GM21717 (cell line): ENCODE data around the gene CXCR2.
A peak's percentile ranks its signal among the peaks of the same experiment; 100 is the strongest.
"Not testable (repeated sequence)": the region's sequence is repeated elsewhere in the genome, so short reads cannot be mapped to it uniquely, and the experiment has no call there.

Source experiments
- ATAC-seq: cut with Tn5 transposase; IDR thresholded peaks from one replicate; pipeline ENCODE4 v1.9.1; 2021; ENCODE audit warnings: mild to moderate bottlenecking, moderate library complexity; ENCODE audit not compliant: unreplicated experiment

The CXCR2 gene

DNA sequence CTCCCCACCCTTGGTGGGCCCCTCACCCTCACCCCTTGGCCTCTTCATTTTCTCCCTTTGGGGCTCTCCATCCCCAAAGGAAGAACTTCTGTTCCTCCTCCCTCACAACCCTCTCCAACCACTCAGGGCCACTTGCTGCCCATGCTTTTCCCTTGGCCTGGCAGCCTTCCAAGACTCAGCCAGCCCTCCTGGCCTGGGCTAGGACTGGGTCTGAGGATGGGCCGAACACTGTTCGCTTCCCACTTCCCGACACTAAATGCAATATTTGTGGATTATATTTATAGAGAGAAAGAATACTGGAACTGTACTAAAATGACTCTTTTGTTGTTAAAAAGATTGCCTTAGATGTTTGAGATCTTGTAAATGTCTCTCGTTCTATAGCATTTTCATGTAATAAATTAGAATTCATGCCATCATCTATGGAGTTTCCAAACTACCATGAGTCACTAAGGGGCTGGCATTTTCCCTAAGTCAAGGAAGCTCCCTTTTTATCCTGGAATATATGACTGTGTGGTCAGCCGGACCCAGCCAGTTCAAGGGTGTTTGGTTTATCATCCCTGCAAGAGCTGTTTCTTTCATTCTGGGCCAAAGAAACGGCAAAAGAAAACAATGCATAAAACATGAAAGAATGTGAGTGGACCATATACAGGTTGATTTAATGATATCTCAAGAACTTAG lies 3.8 kb downstream of the CXCR2 start:
- ATAC-seq = no peak

DNA sequence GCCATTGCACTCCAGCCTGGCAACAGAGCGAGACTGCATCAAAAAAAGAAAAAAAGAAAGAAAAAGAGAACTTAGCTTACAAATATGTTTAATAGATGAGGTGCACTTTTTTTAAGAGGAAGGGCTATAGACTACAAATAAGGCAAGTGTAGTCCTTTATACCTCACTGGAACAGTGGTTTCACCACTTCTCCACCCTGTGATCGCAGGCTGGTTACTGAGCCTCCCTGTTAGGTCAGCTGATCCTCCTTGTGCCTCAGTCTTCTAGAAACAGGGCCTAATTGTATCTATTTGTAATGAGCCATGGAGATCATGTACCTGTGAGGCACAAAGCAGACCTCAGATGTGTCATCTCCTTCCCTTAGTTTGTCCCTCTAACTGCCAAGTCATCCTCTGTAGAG lies 4.5 kb downstream of the CXCR2 start:
- no peak for ATAC-seq

DNA sequence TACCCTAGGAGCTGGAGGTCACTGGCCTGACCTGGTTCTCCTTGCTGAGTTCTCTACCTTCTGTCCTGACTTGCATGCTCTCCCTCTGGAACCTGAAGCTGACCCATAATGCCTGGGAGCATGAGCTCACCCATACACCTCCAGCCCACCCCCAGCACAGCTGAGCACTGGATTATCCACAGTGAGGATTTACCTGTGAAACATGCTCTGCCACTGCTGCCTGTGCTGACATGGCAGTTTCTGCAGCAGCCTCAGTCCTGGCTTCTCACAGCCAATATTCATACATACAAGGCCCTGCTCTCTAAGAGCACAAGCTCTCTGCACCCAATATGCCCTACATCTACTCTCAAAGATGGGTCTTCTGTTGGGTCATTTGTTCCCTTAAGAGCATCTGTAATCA lies 5.0 kb downstream of the CXCR2 start:
- ATAC-seq = no peak

DNA sequence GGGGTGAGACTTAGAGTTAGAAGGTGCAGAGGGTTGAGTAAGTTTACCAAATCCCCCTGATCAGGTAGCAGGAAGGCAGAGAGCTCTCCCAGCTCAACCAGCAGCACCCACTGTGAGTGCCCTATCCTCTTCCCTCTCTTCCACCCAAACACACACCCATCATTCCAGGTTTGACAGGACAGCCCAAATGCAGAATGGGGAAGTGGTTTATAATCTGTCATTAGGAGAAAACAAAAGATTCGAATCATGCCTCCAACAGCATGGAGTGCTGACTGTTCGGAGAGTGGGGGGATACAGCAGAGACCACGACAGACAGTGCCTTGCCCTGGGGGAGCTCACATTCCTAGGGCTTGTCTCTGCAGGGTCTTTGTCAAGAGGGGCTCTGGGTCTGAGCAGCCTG lies 11.7 kb downstream of the CXCR2 start:
- ATAC-seq = no peak

DNA sequence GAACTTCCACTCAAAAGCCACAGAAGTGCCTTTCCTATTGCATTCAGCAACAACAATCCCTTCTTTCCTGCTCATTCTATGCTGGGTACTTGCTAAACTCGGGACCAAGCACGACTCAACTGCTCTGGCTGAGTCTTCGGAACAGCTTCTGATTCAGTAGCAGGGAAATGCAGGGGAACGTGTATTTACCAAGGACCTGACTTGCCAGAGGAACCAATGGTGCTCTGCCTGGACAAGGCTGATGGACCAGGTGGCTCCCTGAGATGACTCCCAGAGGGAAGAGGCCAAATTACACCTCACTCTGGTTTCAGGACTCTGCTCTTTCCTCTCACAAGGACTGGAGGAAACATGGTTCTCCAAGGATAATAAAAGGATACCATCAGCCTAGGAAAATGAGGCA lies 12.2 kb downstream of the CXCR2 start:
- ATAC-seq = no peak

DNA sequence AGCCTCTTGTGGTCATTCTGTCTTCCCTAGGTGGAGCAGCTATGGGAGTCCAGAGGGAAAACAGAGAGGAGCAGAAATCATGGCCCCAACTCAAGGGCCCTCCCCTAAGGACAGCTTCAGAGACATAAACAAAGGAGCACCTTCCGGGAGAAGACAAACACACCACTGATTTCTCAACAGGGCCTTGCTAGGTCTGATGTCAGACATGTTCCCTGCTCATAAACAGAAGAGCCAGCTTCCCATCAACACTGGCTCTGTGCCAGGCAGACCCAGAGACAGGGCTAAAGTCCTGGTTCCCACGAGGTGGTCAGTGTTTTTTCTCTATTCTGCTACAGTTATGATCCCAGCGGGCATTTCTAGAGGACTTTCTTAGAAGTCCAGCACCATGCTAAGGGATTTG lies 19.3 kb downstream of the CXCR2 start:
- no peak for ATAC-seq

DNA sequence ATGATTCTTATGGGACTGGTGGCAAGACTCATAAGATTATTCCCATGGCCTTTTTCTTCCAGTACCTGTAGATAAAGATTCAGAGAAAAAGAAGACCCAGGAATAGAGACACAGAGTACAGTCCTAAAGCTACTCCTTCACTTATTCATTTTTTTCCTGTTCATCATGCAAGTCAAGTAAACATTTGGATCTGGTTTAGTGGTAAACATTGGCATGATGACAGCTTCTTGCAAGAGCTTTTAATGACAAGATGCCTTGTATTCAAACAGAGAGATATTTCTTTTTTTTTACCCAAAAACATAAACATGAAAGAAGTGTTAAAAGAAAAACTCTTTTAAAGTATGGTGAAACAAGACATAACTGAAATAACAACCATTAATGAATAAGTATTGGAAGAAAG lies 20.2 kb downstream of the CXCR2 start:
- ATAC-seq = no peak

DNA sequence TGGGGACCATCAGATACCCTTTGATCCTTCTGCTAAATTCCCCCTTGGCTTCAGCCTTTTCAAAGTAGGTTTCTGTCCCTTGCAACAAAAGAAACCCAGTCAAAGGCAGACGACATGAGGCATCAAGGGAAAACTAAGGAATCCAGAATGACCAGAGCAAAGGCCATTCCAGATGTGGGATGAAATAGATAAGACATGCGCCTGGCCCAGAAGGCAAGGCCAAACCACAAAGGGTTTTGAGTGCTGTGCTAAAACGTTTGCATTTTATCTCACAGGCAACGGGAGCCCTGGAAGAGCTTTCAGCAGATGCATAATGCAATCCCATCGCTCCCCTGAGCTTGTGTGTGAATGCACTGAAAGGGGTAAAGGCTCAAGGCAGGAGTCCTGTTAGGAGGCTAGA lies 23.3 kb downstream of the CXCR2 start:
- ATAC-seq = no peak

DNA sequence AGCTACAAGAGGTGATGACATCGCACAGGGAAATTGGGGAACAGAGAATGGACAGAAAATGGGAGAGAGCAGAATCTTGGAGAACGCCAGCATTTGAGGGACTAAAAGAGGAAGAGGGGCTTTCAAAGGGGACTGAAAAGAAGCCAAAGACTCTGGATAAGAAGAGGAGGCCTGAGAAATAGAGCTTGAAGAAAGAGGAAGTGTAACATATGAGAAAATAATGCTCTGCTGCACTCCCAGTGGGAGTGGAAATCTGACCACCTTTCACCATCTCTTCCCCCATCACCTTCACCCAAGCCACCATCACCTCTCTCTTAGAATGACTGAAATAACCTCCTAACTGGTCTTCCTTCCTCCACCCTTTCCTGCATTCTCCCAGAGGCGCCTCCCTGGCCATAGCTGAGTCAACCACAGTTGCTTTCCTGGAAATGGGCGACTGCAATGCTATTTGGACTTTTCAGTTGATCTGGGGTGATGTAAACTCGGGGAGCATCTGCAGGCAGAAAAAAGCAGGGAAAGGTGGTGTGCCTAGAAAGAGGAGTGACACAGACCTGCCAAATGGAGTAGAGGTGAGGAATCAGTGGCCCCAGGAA lies 24.1 kb downstream of the CXCR2 start:
- no peak for ATAC-seq

DNA sequence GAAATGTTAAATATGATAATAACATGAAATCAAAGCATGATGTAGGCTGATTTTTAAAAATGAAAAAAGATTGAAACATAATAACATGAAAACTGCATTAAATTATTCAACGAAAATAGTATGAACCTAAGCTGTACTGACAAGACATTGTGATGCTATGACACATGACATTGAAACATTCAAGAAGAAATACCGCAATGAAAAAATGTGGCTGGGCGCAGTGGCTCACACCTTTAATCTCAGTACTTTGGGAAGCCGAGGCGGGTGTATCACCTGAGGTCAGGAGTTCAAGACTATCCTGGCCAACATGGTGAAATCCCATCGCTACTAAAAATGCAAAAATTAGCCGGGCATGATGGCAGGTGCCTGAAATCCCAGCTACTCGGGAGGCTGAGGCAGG lies 26.3 kb downstream of the CXCR2 start:
- no peak for ATAC-seq

DNA sequence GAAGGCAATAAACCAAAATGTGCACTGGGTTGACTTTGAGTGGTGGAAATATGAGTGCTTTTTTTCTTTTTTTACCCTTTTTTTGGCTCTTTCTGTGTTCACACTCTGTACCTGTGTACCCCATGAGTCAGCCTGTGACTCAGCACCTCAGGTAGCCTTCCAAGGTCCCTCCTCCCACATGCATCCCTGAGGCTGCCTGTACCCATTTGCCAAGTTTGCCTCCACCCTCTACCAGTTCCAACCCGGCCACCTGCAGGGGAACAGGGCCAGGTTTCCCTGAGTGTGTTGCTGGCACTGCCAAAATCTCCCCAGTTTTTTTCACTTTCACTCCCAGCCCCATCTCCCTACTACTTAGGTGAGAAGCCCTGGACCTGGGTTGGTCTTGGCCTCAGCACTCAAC lies 26.9 kb downstream of the CXCR2 start:
- no peak for ATAC-seq

DNA sequence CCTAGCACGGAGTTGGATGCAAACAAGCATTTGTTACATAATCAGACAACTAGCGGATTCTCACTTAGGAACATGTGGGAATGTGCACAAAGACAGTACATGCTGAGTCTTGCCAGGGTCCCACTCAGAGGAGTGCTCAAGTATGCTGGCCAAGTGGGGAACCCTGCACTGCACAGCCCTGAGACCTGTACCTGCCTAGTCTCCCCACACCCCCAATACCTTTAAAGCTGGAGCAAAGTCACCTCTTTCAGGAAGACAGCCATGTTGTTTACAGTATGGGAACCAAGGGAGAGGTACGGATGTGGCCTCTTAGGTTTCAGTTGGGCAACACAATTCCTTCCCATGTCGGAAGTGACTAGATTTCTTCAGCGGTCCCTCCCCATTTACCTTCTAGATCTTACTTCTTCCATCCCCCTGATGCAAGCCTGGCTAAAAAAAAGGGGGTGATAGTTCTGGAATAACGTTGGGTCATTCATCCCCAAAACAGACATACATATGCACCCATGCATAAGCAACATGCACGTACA lies 30.2 kb downstream of the CXCR2 start:
- ATAC-seq = no peak

DNA sequence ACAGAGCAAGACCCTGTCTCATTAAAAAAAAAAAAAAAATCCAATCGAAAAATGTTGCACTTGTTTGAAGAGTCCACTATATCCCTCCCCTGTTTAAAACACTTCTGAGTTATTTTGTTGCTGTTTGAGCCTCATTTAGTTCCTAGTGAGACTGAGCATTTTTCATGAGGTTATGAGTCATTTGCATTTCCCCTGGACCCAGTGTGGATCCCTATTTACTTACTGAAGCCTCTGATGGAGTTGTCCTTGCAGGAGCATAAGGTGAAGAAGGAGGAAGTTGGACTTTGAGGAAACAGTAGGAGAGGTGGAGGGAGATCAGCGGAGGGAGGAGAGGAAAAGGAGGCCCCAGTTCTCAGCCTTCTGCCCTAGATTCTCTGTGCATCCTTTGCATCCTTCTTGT lies 35.8 kb downstream of the CXCR2 start:
- ATAC-seq = no peak

DNA sequence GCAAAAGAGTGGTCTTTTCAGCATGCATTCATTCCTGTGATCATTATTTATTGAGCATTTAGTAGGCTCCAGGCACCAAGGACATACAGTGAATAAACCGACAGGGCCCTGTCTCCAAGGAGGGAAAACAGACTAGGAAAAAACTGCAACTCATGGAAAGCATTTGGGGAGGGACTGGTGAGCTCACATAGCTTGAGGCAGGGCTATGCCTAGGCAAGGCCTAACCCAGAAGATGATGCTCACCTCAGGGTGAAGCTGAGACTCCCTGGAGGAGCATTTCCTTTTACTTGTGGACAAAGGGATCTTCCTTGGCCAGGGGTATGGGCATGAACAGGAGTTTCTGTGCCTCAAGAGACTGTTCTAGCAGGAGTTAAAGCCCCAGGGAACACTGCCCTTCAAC lies 37.0 kb downstream of the CXCR2 start:
- no peak for ATAC-seq

DNA sequence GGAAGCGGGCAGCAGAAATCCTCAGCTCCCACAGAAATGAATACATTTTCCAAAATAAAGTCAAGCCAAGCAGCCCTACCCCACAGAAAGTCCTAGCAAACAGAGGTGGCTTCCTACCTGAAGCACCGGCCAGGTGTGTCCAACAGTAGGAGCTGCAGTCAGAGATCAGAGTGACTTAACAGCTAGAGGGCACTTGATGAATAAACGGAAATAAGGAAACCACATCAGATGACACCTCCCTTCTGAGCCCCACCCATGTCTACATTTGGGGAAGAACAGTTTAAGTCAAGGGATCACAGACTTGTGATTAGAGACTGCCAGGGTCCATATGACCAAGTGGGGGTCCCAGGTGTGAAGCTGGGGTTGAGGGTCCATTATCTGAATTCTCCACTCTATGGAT lies 41.0 kb downstream of the CXCR2 start, which contains the start of gene CXCR1:
Gene CXCR1, minus strand, starts transcription at position 172 of the 400 bp plus-strand sequence. CDS start 1,751 bp downstream, outside the sequence.
- no peak for ATAC-seq

DNA sequence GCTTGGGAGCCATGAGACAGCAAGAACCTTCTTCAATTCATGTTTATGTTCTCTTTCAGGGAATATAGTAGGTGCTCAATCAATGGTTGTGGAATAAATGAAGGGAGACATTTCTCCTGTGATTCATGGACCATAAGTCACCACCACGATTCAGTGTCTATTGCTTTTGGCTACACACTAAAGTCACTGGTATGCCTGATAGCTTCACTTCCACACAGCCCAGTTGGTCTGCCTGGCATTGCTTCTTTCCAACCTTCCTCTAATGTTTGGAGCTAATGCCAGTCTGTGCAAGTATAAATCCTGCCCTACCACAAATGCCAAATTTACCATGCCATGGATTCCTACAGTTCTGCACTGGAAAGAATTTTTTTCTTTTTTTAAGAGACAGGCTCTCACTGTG lies 42.2 kb downstream of the CXCR2 start:
- no peak for ATAC-seq

DNA sequence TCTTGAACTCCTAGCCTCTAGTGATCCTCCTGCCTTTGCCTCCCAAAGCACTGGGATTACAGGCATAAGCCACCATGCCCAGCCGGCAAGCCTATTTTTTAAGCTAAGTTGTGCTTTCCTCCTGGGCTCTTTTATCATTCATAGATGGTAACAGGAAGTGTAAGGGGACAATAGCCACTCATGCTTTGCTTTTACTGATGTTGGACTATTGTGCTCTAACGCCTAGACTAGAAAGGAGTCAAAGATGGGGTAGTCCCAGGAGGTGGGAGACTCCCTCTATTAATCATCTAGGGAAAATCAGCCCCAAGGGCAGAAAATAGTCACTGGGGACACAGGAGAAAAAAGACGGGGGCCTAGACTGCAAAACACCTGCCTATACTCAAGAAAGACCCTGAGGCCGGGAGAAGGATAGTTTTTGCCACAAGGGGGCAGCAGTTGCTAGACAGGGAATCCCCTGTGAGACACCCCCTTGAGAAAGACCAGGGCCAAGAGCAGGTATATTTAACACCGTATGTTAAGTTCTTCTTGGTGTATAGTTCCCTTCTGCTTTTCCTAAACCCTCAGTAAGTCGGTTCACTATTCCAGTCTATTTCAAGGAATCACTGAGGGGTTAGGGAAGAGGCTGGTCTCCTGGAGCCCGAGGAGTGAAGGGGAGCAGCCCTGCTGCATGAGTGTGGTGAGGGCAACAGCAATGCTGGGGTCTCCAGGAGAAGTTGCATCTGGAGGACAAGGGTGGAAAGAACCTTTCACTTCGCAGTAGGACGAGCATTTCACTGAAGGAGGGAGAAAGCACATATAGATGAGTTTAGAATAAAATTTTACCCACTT lies 43.0 kb downstream of the CXCR2 start:
- ATAC-seq = peak; percentile 63

DNA sequence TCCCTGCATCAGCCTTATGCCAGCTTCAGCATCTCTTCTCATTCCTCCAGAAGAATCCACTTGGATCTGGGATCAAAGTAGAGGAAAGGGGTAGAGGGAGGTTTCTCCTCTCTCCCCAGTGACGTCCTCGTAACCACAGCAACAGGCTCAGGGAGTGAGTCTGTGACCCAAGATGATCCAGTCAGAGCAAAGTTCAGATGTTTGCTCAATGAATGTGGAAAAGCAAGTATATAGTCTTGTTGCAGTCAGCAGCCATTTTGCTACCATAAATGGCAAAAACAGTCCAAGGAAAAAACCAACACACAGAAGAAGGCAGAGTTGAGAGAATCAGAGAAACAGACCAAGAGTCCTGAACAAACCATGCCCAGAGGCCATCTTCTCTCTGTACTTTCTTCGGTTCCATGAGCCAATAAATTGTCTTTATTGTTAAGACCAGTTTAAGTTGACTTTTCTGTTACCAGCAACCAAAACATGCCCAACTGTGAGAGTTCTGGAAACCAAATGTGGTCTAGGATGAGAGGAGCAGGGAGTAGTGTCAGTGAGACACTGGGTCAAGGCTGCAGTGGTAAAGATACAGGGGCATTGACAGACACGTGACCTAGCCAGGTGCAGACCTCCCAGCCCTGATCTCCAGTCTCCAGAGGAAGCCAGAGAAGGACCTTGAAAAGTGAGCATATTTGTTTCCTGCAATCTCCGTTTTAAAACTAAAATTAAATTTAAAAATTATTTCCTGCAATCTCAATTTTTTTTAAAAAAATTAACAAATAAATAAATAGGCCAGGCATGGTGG lies 44.1 kb downstream of the CXCR2 start:
- ATAC-seq = no peak

DNA sequence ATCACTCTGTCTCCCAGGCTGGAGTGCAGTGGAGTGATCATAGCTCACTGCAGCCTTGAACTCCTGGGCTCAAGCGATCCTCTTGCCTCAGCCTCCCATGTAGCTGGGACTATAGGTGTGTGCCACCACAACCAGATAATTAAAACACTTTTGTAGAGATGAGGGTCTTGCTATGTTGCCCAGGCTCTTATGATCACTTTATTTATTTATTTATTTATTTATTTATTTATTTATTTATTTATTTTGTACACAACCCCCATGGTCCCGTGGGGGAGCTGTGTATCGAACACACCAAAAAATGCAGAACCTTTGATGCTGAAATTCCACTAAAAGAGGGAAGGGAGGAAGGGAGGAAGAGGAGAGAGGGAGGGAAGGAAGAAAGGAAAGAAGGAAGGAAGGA lies 45.9 kb downstream of the CXCR2 start:
- ATAC-seq = not testable (repeated sequence)

DNA sequence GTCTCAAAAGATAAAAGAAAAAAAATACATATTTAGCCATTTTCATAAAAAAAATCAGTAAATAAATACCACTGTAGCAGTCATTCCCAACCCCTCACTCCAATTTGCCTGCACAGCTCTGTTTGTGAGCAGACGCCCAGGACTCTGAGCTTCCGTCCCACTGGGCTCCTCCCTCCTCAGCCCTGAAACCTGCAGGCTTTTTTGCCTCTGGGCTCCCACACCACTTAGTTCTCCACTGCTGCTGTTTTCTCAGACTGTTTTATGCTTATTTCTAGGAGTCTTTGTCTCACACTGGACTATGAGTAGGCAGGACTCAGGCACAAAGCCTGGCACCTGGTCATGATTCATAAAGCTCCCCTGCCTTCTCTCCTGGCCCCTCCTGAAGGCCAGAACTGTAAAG lies 47.0 kb downstream of the CXCR2 start:
- no peak for ATAC-seq

DNA sequence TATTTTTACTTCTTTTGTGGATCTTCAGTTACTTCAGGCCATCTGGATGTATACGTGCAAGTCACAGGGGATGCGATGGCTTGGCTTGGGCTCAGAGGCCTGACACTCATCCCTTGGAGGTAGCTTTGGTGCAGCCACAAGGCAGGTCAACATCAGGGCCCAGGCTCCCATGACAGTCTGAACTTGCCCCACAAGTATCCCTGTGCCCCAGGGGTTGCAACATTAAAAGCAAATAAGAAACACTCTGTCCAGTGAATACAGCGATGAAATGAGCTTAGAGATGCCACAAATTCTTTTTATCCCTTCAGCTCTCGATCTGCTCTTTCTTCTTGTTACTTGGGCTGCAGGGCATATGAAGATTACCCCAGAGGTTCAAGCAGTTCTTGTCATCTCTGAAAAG lies 54.0 kb downstream of the CXCR2 start:
- ATAC-seq = no peak
